Activated naive CD8-positive, alpha-beta T cell treated with anti-CD3 and anti-CD28 coated beads for 36 hours (primary cell): ENCODE results near the gene NRXN3. TPM values are rescaled to one million over a fixed set of nuclear protein-coding genes. Genes with fewer than 3 reads are reported as not detected.

Experiments used
- DNase-seq: peaks from one replicate; pipeline ENCODE4 v3.0.0; 2021
- H3K27ac Mint-ChIP-seq: one replicate; pipeline ENCODE4 v1.8.0; 2022; ENCODE audit warnings: mild to moderate bottlenecking, moderate library complexity, mixed read lengths
- H3K27me3 Mint-ChIP-seq: one replicate; pipeline ENCODE4 v1.8.0; 2022; ENCODE audit warnings: mild to moderate bottlenecking, mixed read lengths
- H3K36me3 Mint-ChIP-seq: one replicate; pipeline ENCODE4 v1.8.0; 2021; ENCODE audit warnings: mild to moderate bottlenecking, mixed read lengths
- H3K4me1 Mint-ChIP-seq: one replicate; pipeline ENCODE4 v1.8.0; 2021; ENCODE audit warnings: mixed read lengths
- H3K4me3 Mint-ChIP-seq: one replicate; pipeline ENCODE4 v1.8.0; 2022; ENCODE audit warnings: mild to moderate bottlenecking, moderate library complexity, mixed read lengths
- H3K9me3 Mint-ChIP-seq: one replicate; pipeline ENCODE4 v1.8.0; 2022; ENCODE audit warnings: mixed read lengths
- total RNA-seq, 2 experiments: library from RNA; stranded (reverse); gene quantifications; one replicate each; pipeline ENCODE4 v1.2.3, GENCODE V29; 2021

NRXN3 gene
- total RNA-seq, 2 experiments from 2014 or later, result not detected

DNA sequence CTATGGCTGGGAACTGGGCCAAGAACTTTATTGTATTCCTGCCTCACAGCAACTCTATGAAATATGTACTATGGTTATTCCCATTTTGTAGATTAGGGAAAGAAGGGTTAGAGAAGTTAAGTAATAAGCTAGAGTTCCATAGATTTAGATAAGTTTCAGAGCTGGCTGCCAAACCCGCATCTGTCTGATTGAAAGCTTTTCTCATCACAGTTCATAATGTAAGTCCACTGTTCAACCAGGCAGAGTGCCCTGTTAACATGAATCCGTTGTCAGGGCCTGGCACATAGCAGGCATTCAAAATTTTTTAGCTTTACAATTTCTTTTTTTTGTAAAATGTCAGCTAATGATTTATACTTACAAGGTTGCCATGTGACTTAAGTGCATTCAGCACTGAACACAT lies 467.3 kb downstream of the NRXN3 start:
- H3K9me3 Mint-ChIP-seq, result no peaks in the 10 kb centered on the region
- H3K27ac Mint-ChIP-seq, result no peak overlapping the region
- H3K27me3 Mint-ChIP-seq, result peaks cover 10% of the 10 kb centered on the region
- no peak overlapping the region for H3K4me3 Mint-ChIP-seq
- DNase-seq, result no peak
- no peaks in the 10 kb centered on the region for H3K4me1 Mint-ChIP-seq
- no peaks in the 10 kb centered on the region for H3K36me3 Mint-ChIP-seq

DNA sequence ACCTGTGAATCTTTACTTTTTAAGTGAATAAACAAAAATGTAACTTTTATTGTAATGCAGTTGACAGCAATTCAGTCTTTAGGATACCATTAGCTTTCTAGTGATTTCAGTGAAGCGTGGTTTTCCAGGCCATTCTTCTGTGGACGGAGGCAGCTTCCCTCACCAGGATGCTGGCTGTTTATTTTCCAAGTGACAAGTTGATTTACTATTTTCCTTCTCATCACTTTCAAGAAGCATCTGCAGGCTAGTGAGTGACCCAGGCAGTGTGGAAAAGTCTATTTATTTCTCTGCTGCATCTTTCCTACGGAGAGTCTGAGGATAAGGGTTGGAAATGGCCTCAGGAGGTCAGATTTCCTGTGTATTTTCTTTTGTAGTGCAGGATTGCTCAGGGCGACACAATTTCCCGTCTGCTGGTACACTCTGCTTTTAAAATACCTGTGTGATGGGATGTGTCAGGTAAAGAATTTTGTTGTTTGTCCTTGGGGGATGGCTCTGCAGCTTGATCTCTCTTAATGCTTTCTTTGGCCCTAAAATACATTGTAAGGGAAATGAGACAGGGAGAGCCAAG lies 467.8 kb downstream of the NRXN3 start:
- no peaks in the 10 kb centered on the region for H3K9me3 Mint-ChIP-seq
- H3K36me3 Mint-ChIP-seq, result no peaks in the 10 kb centered on the region
- H3K4me1 Mint-ChIP-seq, result no peaks in the 10 kb centered on the region
- no peak overlapping the region for H3K4me3 Mint-ChIP-seq
- H3K27ac Mint-ChIP-seq, result no peak overlapping the region
- no peak for DNase-seq
- peaks cover 10% of the 10 kb centered on the region for H3K27me3 Mint-ChIP-seq

DNA sequence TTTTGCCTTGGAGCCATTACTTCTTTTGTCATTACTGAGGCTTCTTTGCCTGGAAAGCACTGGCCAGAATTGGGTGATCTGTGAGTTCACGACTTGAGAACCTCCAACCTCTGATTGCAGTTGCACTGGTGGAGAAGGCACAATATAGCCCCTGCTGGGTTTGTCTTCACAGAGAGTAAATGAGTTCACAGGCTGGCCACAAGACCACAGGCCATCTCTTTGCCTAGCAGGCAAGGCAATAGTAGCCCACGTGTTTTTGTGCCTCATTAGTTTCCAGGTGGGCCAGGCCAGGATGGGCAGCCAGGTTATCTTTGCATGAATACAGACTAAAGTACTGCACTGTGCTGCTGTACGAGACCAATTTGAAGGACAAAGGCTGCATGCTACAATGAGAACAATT lies 468.8 kb downstream of the NRXN3 start:
- Mint-ChIP-seq H3K27ac (no peak overlapping the region), H3K27me3 (peaks cover 10% of the 10 kb centered on the region), H3K9me3 (no peaks in the 10 kb centered on the region), H3K36me3 (no peaks in the 10 kb centered on the region), H3K4me1 (no peaks in the 10 kb centered on the region), H3K4me3 (no peak overlapping the region)
- DNase-seq, result no peak

DNA sequence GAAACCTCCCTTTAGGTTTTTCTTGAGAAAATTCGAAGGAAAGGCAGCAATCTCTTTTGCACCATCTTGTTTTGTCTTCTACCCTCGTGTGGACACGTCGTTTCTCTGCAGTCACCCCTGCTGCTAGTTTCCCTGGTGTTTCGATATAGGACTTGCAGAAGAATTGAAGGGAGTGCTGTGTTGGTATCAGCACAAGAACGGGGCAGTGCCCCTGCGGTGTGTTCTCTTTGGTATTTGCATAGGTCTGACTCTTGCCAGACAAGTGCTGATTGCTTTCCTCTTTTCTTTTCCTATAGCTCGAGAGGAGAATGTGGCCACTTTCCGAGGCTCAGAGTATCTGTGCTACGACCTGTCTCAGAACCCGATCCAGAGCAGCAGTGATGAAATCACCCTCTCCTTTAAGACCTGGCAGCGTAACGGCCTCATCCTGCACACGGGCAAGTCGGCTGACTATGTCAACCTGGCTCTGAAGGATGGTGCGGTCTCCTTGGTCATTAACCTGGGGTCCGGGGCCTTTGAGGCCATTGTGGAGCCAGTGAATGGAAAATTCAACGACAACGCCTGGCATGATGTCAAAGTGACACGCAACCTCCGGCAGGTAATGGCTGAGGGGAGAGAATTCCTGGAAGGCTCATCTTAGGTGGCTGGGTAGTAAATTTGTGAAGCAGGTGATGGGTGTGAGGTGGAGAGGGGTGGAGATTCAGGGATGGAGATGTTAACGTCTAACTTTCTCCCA lies 474.8 kb downstream of the NRXN3 start:
- H3K27ac Mint-ChIP-seq, result no peak overlapping the region
- H3K9me3 Mint-ChIP-seq, result peaks cover 2% of the 10 kb centered on the region
- no peaks in the 10 kb centered on the region for H3K36me3 Mint-ChIP-seq
- H3K27me3 Mint-ChIP-seq, result peaks cover 11% of the 10 kb centered on the region
- no peak overlapping the region for H3K4me3 Mint-ChIP-seq
- H3K4me1 Mint-ChIP-seq, result no peaks in the 10 kb centered on the region
- no peak for DNase-seq

DNA sequence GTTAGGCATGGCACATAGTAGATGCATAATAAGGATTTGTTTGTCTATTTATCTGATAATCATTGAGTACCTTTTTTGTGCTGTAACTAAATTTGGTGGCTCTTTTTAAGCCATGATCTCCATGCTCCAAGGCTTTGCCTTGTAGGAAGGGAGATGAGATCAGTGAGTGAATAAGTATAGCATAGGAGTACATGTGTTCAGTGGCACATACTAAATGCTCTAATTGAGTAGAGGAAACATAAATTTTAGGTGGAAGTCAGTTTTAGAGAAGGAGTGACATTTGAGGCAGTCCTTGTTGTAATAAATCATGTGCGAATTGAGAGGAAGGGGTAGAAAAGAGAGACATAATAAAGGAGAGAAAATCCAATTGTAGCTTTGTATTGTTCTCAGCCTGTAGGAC lies 482.6 kb downstream of the NRXN3 start:
- no peak overlapping the region for H3K4me3 Mint-ChIP-seq
- H3K9me3 Mint-ChIP-seq, result peaks cover 2% of the 10 kb centered on the region
- H3K27me3 Mint-ChIP-seq, result peaks cover 23% of the 10 kb centered on the region
- H3K27ac Mint-ChIP-seq, result no peak overlapping the region
- H3K36me3 Mint-ChIP-seq, result no peaks in the 10 kb centered on the region
- no peak for DNase-seq
- no peaks in the 10 kb centered on the region for H3K4me1 Mint-ChIP-seq

DNA sequence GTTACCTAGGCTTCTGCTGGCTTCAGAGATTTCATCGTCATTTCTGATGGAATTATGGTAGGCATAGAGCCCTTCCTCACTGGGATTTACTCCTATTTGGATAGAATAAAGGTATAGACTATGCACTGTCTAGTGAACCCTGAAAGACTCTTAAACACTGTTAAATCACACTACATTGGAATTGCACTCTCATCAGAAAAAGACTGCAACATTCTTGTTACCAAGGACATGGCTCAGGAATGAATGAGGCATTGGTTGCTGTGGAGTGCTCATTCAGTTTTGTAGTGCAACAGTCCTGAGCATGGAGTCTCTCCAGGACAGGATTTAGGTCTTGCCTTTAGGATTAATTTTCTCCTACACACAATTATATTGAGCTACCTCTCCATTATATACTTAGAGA lies 483.0 kb downstream of the NRXN3 start:
- no peak overlapping the region for H3K4me3 Mint-ChIP-seq
- no peak overlapping the region for H3K27ac Mint-ChIP-seq
- peaks cover 23% of the 10 kb centered on the region for H3K27me3 Mint-ChIP-seq

DNA sequence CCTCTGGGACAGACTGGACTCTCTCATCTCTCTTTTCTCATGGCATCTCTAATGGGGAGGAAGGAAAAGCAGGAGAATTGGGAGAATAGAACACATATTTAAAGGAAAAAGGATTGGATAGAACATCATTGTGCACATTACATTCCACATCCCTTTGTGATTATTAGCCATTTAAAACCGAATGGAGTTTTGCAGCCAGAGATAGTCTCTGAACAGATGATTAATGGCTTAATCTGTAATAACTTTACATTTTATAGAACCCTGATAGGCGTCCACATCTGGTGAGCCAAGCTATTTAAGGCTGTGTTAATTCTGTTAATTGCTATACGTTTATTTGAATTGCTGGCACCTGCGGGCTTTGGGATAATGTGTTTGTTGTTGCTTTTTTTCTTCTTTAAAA lies 487.3 kb downstream of the NRXN3 start:
- no peaks in the 10 kb centered on the region for H3K36me3 Mint-ChIP-seq
- H3K4me3 Mint-ChIP-seq, result no peak overlapping the region
- no peak for DNase-seq
- H3K9me3 Mint-ChIP-seq, result no peaks in the 10 kb centered on the region
- H3K27ac Mint-ChIP-seq, result no peak overlapping the region
- no peaks in the 10 kb centered on the region for H3K4me1 Mint-ChIP-seq
- H3K27me3 Mint-ChIP-seq, result no peaks in the 10 kb centered on the region

More for the DNA sequence above, 483.0 kb downstream of the NRXN3 start:
- DNase-seq, result no peak
- Mint-ChIP-seq H3K9me3 (peaks cover 2% of the 10 kb centered on the region), H3K36me3 (no peaks in the 10 kb centered on the region), H3K4me1 (no peaks in the 10 kb centered on the region)

DNA sequence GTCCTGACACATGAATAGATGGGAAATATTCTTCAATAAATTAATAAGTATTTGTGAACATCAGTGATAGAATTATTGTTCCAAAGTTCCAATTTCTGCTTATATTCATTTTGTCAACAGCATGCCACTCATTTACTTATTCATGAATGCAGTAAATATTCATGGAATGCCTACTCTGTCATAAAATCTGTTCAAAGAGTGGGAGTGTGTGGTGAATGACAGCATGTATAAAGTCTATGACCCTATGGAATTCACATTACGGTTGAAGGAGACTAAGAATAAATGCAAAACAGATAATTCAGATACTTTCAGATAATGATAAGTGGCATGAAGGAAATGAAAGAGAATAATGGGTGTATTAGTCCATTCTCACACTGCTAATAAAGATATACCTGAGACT lies 494.7 kb downstream of the NRXN3 start:
- Mint-ChIP-seq H3K36me3 (no peaks in the 10 kb centered on the region), H3K27me3 (no peaks in the 10 kb centered on the region), H3K4me3 (no peak overlapping the region)

DNA sequence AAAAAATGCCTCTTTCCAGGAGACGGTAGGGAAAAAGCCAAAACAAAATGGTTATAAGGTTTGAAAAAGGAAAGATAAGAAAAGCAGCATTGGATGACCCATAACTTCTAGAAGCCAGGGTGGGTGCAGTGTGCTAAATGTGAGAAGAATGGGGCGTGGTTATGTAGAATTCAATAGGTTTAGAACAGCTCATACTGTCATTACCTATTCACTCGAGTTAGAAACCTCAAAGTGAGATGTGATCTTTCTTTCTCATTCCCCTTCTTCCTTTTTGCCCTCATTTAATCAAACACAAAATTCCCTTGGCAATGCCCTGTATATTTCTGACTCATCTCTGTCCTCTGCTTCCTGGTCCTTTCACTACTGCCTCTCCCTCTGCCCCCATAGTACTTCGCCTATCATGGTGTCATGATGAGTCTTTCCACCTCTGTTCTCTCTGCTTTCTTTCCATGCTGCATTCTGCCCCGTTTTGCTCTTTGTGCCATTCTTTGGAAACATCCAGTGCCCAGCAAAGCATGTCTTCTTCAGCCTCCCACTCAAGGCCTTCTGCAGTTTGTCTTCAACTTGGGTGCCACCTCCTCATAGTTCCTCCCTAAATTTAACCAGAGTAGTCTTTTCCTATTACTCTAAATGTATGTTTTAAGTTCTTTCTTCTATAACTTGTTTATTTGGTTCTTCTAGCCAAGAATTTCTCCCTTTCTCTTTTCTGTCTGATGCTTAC lies 496.3 kb downstream of the NRXN3 start:
- Mint-ChIP-seq H3K27ac (no peak overlapping the region), H3K27me3 (peaks cover 7% of the 10 kb centered on the region), H3K9me3 (peaks cover 2% of the 10 kb centered on the region), H3K4me3 (no peak overlapping the region), H3K4me1 (no peaks in the 10 kb centered on the region), H3K36me3 (no peaks in the 10 kb centered on the region)
- no peak for DNase-seq

More for the DNA sequence above, 494.7 kb downstream of the NRXN3 start:
- no peaks in the 10 kb centered on the region for H3K9me3 Mint-ChIP-seq
- no peak overlapping the region for H3K27ac Mint-ChIP-seq
- DNase-seq, result no peak
- H3K4me1 Mint-ChIP-seq, result no peaks in the 10 kb centered on the region

DNA sequence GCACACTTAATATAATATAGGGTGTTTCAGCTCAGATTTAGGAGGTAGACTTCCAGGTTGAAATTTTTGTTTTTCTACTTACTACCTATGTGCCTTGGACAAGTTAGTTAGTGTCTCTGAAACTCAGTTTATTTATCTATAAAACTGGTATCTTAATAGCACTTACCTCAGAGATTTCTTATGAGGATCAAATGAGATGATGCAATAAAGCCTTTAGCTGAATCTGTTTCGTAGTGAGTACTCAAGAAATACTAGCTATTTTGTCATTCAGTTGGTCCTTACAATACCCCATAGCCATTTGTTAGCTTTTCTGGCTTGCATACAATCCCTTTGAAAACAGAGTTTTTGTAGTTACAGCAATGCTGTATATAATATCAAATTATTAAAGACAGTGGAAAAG lies 497.0 kb downstream of the NRXN3 start:
- no peaks in the 10 kb centered on the region for H3K36me3 Mint-ChIP-seq
- H3K4me1 Mint-ChIP-seq, result no peaks in the 10 kb centered on the region
- no peak overlapping the region for H3K4me3 Mint-ChIP-seq

DNA sequence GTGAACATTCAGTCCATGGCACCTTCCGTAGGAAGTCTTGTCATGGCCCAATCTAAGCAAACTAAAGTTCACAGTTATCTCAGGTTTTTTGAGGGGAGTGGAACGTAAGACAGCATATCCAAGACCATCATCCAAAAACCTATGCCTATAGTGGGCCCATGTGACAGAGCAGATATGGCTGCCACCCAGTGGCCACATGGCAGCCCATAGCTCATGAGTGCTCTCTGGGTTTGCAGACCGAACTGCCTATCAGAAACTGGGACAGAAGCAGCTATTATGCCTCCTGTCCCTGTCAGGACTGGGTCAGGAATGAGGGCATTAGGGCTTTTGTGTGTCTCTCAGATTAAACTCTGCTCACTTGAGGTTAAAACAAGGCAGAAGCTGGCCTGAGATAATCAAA lies 503.7 kb downstream of the NRXN3 start:
- H3K9me3 Mint-ChIP-seq, result peaks cover 2% of the 10 kb centered on the region
- H3K36me3 Mint-ChIP-seq, result no peaks in the 10 kb centered on the region
- H3K4me1 Mint-ChIP-seq, result no peaks in the 10 kb centered on the region
- H3K4me3 Mint-ChIP-seq, result no peak overlapping the region
- H3K27me3 Mint-ChIP-seq, result peaks cover 7% of the 10 kb centered on the region
- no peak overlapping the region for H3K27ac Mint-ChIP-seq
- DNase-seq, result no peak

More for the DNA sequence above, 497.0 kb downstream of the NRXN3 start:
- peaks cover 2% of the 10 kb centered on the region for H3K9me3 Mint-ChIP-seq
- no peak for DNase-seq
- H3K27ac Mint-ChIP-seq, result no peak overlapping the region
- H3K27me3 Mint-ChIP-seq, result peaks cover 7% of the 10 kb centered on the region

DNA sequence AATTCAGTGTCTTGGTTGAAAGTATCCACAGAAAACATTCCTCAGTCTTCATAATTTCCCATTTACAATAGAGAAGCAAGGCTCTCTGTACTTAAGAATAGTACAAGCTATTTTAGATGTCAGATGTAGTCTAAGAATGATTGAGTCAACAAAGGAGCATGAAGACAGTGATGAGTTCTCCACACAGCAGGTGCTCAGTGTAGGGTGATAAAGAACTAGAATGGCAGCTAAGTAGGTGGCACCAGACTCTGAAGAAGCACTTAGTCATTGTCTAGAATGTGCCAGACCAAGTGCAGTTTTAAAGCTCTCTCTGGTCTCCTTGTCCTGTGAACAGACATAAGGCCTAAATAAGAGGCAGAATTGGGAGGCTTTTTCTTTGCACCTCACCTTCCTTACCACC lies 504.6 kb downstream of the NRXN3 start:
- Mint-ChIP-seq H3K4me1 (no peaks in the 10 kb centered on the region), H3K27me3 (peaks cover 7% of the 10 kb centered on the region)

DNA sequence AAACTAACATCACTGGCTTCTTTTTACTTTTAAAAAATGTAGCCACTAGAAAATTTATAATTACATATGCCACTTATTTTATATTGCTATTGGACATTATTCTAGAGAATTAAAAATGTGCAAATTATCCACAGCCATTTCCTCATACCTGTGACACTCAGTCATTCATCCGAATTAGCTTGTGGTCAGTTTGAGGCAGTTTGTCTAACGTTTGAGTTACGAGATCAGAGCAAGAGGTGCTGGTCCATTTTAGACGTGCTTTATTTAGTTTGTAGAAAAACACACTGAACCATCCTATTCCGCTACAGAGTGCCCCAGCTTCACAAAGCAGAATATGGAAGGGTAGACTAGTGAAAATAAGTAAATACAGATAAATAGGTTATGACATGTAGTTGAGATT lies 513.0 kb downstream of the NRXN3 start:
- H3K27ac Mint-ChIP-seq, result no peak overlapping the region
- DNase-seq, result no peak
- H3K4me1 Mint-ChIP-seq, result no peaks in the 10 kb centered on the region
- H3K4me3 Mint-ChIP-seq, result no peak overlapping the region
- H3K36me3 Mint-ChIP-seq, result no peaks in the 10 kb centered on the region
- no peaks in the 10 kb centered on the region for H3K9me3 Mint-ChIP-seq
- peaks cover 5% of the 10 kb centered on the region for H3K27me3 Mint-ChIP-seq

More for the DNA sequence above, 504.6 kb downstream of the NRXN3 start:
- Mint-ChIP-seq H3K4me3 (no peak overlapping the region), H3K9me3 (peaks cover 2% of the 10 kb centered on the region), H3K36me3 (no peaks in the 10 kb centered on the region), H3K27ac (no peak overlapping the region)
- no peak for DNase-seq

DNA sequence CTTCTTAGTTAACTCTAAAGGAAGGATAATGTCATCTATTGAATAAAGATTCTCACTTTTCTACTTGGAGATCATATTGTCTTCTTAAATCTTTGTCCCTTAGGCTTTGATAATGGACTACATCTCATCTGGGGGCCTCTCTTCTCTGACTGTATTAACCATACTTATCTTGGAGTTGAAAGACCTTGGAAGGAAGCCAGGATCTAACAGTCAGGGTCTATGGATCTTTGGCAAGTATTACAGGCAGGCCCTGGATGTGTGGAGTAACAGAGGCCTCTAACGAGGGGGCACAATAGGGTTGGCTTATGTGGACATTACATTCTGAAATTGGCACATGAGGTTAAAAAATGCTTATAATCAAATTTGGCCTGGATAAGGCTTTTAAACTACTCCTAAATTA lies 513.8 kb downstream of the NRXN3 start:
- H3K4me1 Mint-ChIP-seq, result no peaks in the 10 kb centered on the region
- H3K9me3 Mint-ChIP-seq, result no peaks in the 10 kb centered on the region
- DNase-seq, result no peak
- no peak overlapping the region for H3K27ac Mint-ChIP-seq
- H3K27me3 Mint-ChIP-seq, result peaks cover 5% of the 10 kb centered on the region
- H3K36me3 Mint-ChIP-seq, result no peaks in the 10 kb centered on the region
- H3K4me3 Mint-ChIP-seq, result no peak overlapping the region

DNA sequence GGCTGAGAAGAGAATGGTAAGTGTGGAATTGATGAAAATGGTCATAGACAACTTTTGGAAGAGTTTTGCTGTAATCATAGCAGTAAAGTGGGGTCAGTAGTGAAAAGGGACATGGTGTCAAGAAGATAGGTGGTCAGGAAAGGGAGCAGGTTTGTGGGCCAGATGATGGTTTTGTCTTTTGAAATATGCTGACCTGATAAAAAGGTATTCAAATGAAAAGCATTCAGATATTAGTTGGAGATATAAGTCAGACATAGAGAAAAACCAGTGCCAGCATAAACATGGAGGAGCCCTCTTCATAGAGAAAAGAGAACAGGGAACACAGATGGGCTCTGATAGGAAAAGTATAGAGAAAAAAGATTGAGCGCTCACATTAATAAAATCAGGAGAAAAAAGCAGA lies 518.3 kb downstream of the NRXN3 start:
- no peak for DNase-seq
- Mint-ChIP-seq H3K36me3 (no peaks in the 10 kb centered on the region), H3K27me3 (peaks cover 7% of the 10 kb centered on the region), H3K9me3 (peaks cover 2% of the 10 kb centered on the region), H3K27ac (no peak overlapping the region), H3K4me1 (no peaks in the 10 kb centered on the region), H3K4me3 (no peak overlapping the region)
